GM12892 (cell line): ENCODE measurements around the gene OR8A1.

ENCODE experiments used
- POLR2A ChIP-seq: IDR thresholded peaks from 2 replicates; pipeline ENCODE4 v1.6.1; 2011; ENCODE audit warnings: low read depth, low read length, control low read depth
- POLR2AphosphoS5 ChIP-seq: IDR thresholded peaks from 2 replicates; pipeline ENCODE4 v1.6.1; 2011; ENCODE audit warnings: low read depth, low read length, control low read depth
- TAF1 ChIP-seq: IDR thresholded peaks from 2 replicates; pipeline ENCODE4 v1.6.1; 2011; ENCODE audit warnings: low read depth, mild to moderate bottlenecking, control low read depth, low read length, borderline replicate concordance

DNA sequence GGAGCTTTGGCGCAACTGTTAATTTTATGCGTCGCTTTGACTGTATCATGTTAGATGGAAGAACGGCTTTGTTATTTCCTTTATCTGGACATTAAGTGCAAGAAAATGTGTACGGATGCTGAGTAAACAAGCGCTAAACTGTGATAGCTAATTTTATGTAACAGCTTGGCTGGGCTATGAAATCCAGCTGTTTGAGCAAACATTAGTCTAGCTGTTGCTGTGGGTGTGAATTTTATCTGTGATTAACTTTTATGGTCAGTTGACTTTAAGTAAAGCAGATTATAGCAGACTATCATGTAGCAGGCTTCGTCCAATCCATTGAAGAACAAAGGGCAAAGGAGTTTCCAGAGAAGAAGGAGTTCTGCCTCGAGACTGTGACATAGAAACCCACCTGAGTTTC, 14.0 kb downstream of the OR8A1 start:
- TF ChIP-seq TAF1 = no peak
- TF ChIP-seq POLR2A = no peak
- TF ChIP-seq POLR2AphosphoS5 = no peak
